MM.1S (cell line): ENCODE data around the gene ENGASE.

Source experiments
- DNase-seq: peaks from one replicate; pipeline ENCODE4 v3.0.0-alpha.2; 2015
- H2AFZ ChIP-seq: fragments of 300-600 bp; sonication (generic); 2 replicates; pipeline ENCODE4 v1.6.0; 2016; ENCODE audit warnings: antibody characterized with exemption, low read length
- H3F3A ChIP-seq: fragments of 300-600 bp; sonication (generic); 2 replicates; pipeline ENCODE4 v1.6.1; 2016; ENCODE audit warnings: mild to moderate bottlenecking, antibody characterized with exemption, low read length, moderate library complexity, mixed read lengths; ENCODE audit not compliant: insufficient read depth
- H3K27ac ChIP-seq: fragments of 300-600 bp; sonication (generic); 2 replicates; pipeline ENCODE4 v1.5.1; 2016; ENCODE audit warnings: mild to moderate bottlenecking, low read length
- H3K27me3 ChIP-seq: fragments of 300-600 bp; sonication (generic); replicated peaks from 2 replicates; pipeline ENCODE4 v1.6.0; 2016; ENCODE audit warnings: low read length; ENCODE audit not compliant: insufficient read depth
- H3K36me3 ChIP-seq: fragments of 300-600 bp; sonication (generic); replicated peaks from 2 replicates; pipeline ENCODE4 v1.6.1; 2016; ENCODE audit warnings: mild to moderate bottlenecking, low read length, mixed read lengths; ENCODE audit not compliant: insufficient read depth
- H3K4me1 ChIP-seq: fragments of 300-600 bp; sonication (generic); 2 replicates; pipeline ENCODE4 v1.6.1; 2016; ENCODE audit warnings: low read length, mixed read lengths
- H3K4me2 ChIP-seq: fragments of 300-600 bp; sonication (generic); 2 replicates; pipeline ENCODE4 v1.6.0; 2016; ENCODE audit warnings: low read depth, low read length
- H3K4me3 ChIP-seq: fragments of 300-600 bp; sonication (generic); 2 replicates; pipeline ENCODE4 v1.5.1; 2016; ENCODE audit warnings: low read length, mixed read lengths
- H3K79me2 ChIP-seq: fragments of 300-600 bp; sonication (generic); 2 replicates; pipeline ENCODE4 v1.6.1; 2016; ENCODE audit warnings: mixed run types, low read length, mixed read lengths
- H3K9ac ChIP-seq: fragments of 300-600 bp; sonication (generic); 2 replicates; pipeline ENCODE4 v1.6.1; 2016; ENCODE audit warnings: low read length, mixed read lengths
- H3K9me2 ChIP-seq: fragments of 300-600 bp; sonication (generic); replicated peaks from 2 replicates; pipeline ENCODE4 v1.6.1; 2016; ENCODE audit warnings: mild to moderate bottlenecking, low read length, mixed read lengths; ENCODE audit not compliant: insufficient read depth
- H3K9me3 ChIP-seq: fragments of 300-600 bp; sonication (generic); replicated peaks from 2 replicates; pipeline ENCODE4 v1.6.1; 2016; ENCODE audit warnings: mild to moderate bottlenecking, low read length, mixed read lengths; ENCODE audit not compliant: insufficient read depth
- H4K20me1 ChIP-seq: fragments of 300-600 bp; sonication (generic); 2 replicates; pipeline ENCODE4 v1.6.1; 2016; ENCODE audit warnings: mild to moderate bottlenecking, low read length, moderate library complexity, mixed read lengths; ENCODE audit not compliant: insufficient read depth
- CTCF ChIP-seq: fragments of 300-600 bp; sonication (generic); IDR thresholded peaks from 2 replicates; pipeline ENCODE4 v1.5.1; 2016; ENCODE audit warnings: antibody characterized with exemption, low read length, mixed read lengths
- EZH2 ChIP-seq: fragments of 300-600 bp; sonication (generic); optimal IDR thresholded peaks from 2 replicates; pipeline ENCODE3; 2017; ENCODE audit warnings: low read depth, mild to moderate bottlenecking, antibody characterized with exemption, low read length, mixed read lengths
- EZH2phosphoT487 ChIP-seq: fragments of 300-600 bp; sonication (generic); IDR thresholded peaks from 2 replicates; pipeline ENCODE4 v1.6.1; 2018; ENCODE audit warnings: antibody characterized with exemption, low read length

Gene ENGASE

GRCh38 chr17:79116575-79117368 lies 42.1 kb downstream of the ENGASE start:
- Histone ChIP-seq H3K4me2 (no peak overlapping the region), H3K4me1 (no peaks in the 10 kb centered on the region), H3K9ac (no peak overlapping the region), H3K36me3 (no peaks in the 10 kb centered on the region), H3K27me3 (peaks cover 94% of the 10 kb centered on the region), H2AFZ (no peak overlapping the region), H3K27ac (no peak overlapping the region), H3K4me3 (no peak overlapping the region), H4K20me1 (no peaks in the 10 kb centered on the region), H3K9me2 (no peaks in the 10 kb centered on the region), H3F3A (no peaks in the 10 kb centered on the region), H3K79me2 (no peaks in the 10 kb centered on the region), H3K9me3 (no peaks in the 10 kb centered on the region)
- DNase-seq = no peak
- no peak for TF ChIP-seq EZH2
- no peak for TF ChIP-seq EZH2phosphoT487
- no peak for TF ChIP-seq CTCF

GRCh38 chr17:79117905-79118487 lies 43.4 kb downstream of the ENGASE start:
- no peak for TF ChIP-seq EZH2phosphoT487
- no peak for TF ChIP-seq CTCF
- no peak for TF ChIP-seq EZH2

GRCh38 chr17:79118924-79119323 lies 44.3 kb downstream of the ENGASE start:
- Histone ChIP-seq H3K79me2 (no peaks in the 10 kb centered on the region), H4K20me1 (no peaks in the 10 kb centered on the region), H3K4me3 (no peak overlapping the region), H3K27me3 (peaks cover 96% of the 10 kb centered on the region), H3K9ac (no peak overlapping the region), H3K4me1 (no peaks in the 10 kb centered on the region), H3K27ac (no peak overlapping the region), H3K36me3 (no peaks in the 10 kb centered on the region), H3K9me2 (no peaks in the 10 kb centered on the region), H3K9me3 (no peaks in the 10 kb centered on the region), H3F3A (no peaks in the 10 kb centered on the region), H3K4me2 (no peak overlapping the region), H2AFZ (no peak overlapping the region)
- TF ChIP-seq CTCF = no peak
- TF ChIP-seq EZH2 = no peak
- TF ChIP-seq EZH2phosphoT487 = no peak
- no peak for DNase-seq

More at GRCh38 chr17:79117905-79118487, 43.4 kb downstream of the ENGASE start:
- Histone ChIP-seq H3K4me2 (no peak overlapping the region), H3F3A (no peaks in the 10 kb centered on the region), H3K27ac (no peak overlapping the region), H3K4me1 (no peaks in the 10 kb centered on the region), H3K9me3 (no peaks in the 10 kb centered on the region), H3K36me3 (no peaks in the 10 kb centered on the region), H3K4me3 (no peak overlapping the region), H4K20me1 (no peaks in the 10 kb centered on the region), H3K9ac (no peak overlapping the region), H3K79me2 (no peaks in the 10 kb centered on the region), H3K27me3 (peaks cover 96% of the 10 kb centered on the region), H3K9me2 (no peaks in the 10 kb centered on the region), H2AFZ (no peak overlapping the region)
- DNase-seq = no peak
